Measurements from ENCODE around the gene ZBTB17. TPM values are rescaled to one million over a fixed set of nuclear protein-coding genes. Genes with fewer than 3 reads are reported as not detected.

ZBTB17 gene
- total RNA-seq, 1 donor from 2014 or later, result 19.5 TPM

- H3K27ac Mint-ChIP-seq, result no peak overlapping the region
- no peaks in the 10 kb centered on the region for H3K9me3 ChIP-seq (ENCODE audit: low read depth)
- DNase-seq (ENCODE audit: low spot score), result no peak
- no peak overlapping the region for H3K4me2 ChIP-seq
- TF ChIP-seq CTCF (IDR thresholded peaks at IDR 0.05) (no peak), EZH2 (IDR thresholded peaks at IDR 0.05) (no peak), EZH2phosphoT487 (IDR thresholded peaks at IDR 0.05) (no peak)
- H3K4me3 Mint-ChIP-seq, result no peak overlapping the region
- H3K36me3 Mint-ChIP-seq, result peaks cover 28% of the 10 kb centered on the region
- H4K20me1 ChIP-seq (ENCODE audit: low read depth), result no peaks in the 10 kb centered on the region
- H3K27ac ChIP-seq, result no peak overlapping the region
- peaks cover 3% of the 10 kb centered on the region for H3K79me2 ChIP-seq (ENCODE audit: low read depth)
- H3K9ac ChIP-seq, result no peak overlapping the region
- no peaks in the 10 kb centered on the region for H3K27me3 ChIP-seq
- H3K9me3 Mint-ChIP-seq, result no peaks in the 10 kb centered on the region
- no peak overlapping the region for H2AFZ ChIP-seq (replicated peaks)
- no peak overlapping the region for H3K4me3 ChIP-seq
- H3K36me3 ChIP-seq, result peaks cover 21% of the 10 kb centered on the region
- H3K4me1 Mint-ChIP-seq, result no peaks in the 10 kb centered on the region
- H3F3A ChIP-seq (ENCODE audit: low read depth), result no peaks in the 10 kb centered on the region
- no peaks in the 10 kb centered on the region for H3K4me1 ChIP-seq
- no peaks in the 10 kb centered on the region for H3K27me3 Mint-ChIP-seq (ENCODE audit: insufficient read depth, low read depth)
Measured at GRCh38 chr1:15918962-15919715, 56.8 kb downstream of the ZBTB17 start.

- Mint-ChIP-seq H3K27me3 (ENCODE audit: insufficient read depth, low read depth) (no peaks in the 10 kb centered on the region), H3K4me3 (no peak overlapping the region), H3K9me3 (no peaks in the 10 kb centered on the region), H3K36me3 (peaks cover 27% of the 10 kb centered on the region), H3K27ac (no peak overlapping the region), H3K4me1 (no peaks in the 10 kb centered on the region)
- Histone ChIP-seq H3F3A (ENCODE audit: low read depth) (no peaks in the 10 kb centered on the region), H4K20me1 (ENCODE audit: low read depth) (peaks cover 12% of the 10 kb centered on the region), H3K79me2 (ENCODE audit: low read depth) (peaks cover 19% of the 10 kb centered on the region), H3K4me3 (no peak overlapping the region), H3K9me3 (ENCODE audit: low read depth) (no peaks in the 10 kb centered on the region), H3K36me3 (peaks cover 12% of the 10 kb centered on the region), H3K27ac (no peak overlapping the region), H3K9ac (no peak overlapping the region), H3K27me3 (no peaks in the 10 kb centered on the region), H2AFZ (replicated peaks) (no peak overlapping the region), H3K4me1 (no peaks in the 10 kb centered on the region), H3K4me2 (no peak overlapping the region)
- no peak for DNase-seq (ENCODE audit: low spot score)
- TF ChIP-seq EZH2phosphoT487 (IDR thresholded peaks at IDR 0.05), result no peak
- no peak for TF ChIP-seq EZH2 (IDR thresholded peaks at IDR 0.05)
- TF ChIP-seq CTCF (IDR thresholded peaks at IDR 0.05), result no peak
Measured at GRCh38 chr1:15916916-15917315, 59.0 kb downstream of the ZBTB17 start.

DNA sequence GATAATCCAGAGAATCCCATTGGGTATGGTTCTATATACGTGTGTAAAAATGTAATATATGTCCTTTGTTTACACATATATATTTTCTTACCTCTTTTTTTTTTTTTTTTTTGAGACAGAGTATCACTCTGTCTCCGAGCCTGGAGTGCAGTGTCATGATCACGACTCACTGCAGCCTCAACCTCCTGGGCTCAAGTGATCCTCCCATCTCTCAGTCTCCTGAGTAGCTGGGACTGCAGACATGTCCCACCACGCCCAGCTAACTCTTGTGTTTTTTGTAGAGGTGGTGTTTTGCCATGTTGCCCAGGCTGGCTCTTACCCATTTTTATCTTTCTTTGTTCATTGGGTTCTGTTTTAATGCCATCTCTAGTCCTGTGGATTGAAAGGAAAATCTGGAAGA lies 59.5 kb downstream of the ZBTB17 start:
- Mint-ChIP-seq H3K4me1 (no peaks in the 10 kb centered on the region), H3K4me3 (no peak overlapping the region), H3K27ac (no peak overlapping the region), H3K36me3 (peaks cover 27% of the 10 kb centered on the region), H3K27me3 (ENCODE audit: insufficient read depth, low read depth) (no peaks in the 10 kb centered on the region), H3K9me3 (no peaks in the 10 kb centered on the region)
- no peak overlapping the region for H3K9ac ChIP-seq
- no peaks in the 10 kb centered on the region for H3F3A ChIP-seq (ENCODE audit: low read depth)
- H3K4me3 ChIP-seq, result no peak overlapping the region
- H3K27ac ChIP-seq, result no peak overlapping the region
- H3K27me3 ChIP-seq, result no peaks in the 10 kb centered on the region
- no peaks in the 10 kb centered on the region for H3K9me3 ChIP-seq (ENCODE audit: low read depth)
- H3K4me1 ChIP-seq, result no peaks in the 10 kb centered on the region
- TF ChIP-seq CTCF (IDR thresholded peaks at IDR 0.05), result no peak
- no peak for TF ChIP-seq EZH2 (IDR thresholded peaks at IDR 0.05)
- no peak for TF ChIP-seq EZH2phosphoT487 (IDR thresholded peaks at IDR 0.05)
- no peak for DNase-seq (ENCODE audit: low spot score)
- H3K79me2 ChIP-seq (ENCODE audit: low read depth), result peaks cover 24% of the 10 kb centered on the region
- peaks cover 12% of the 10 kb centered on the region for H4K20me1 ChIP-seq (ENCODE audit: low read depth)
- H2AFZ ChIP-seq (replicated peaks), result no peak overlapping the region
- H3K36me3 ChIP-seq, result peaks cover 7% of the 10 kb centered on the region
- no peak overlapping the region for H3K4me2 ChIP-seq

Data from neural progenitor cell (in vitro differentiated cells).